HG03064 (cell line): ENCODE measurements around the gene ABLIM2.

Source experiments
- ATAC-seq: cut with Tn5 transposase; IDR thresholded peaks from one replicate; pipeline ENCODE4 v1.9.1; 2021; ENCODE audit warnings: low read depth; ENCODE audit not compliant: unreplicated experiment

Gene ABLIM2

DNA sequence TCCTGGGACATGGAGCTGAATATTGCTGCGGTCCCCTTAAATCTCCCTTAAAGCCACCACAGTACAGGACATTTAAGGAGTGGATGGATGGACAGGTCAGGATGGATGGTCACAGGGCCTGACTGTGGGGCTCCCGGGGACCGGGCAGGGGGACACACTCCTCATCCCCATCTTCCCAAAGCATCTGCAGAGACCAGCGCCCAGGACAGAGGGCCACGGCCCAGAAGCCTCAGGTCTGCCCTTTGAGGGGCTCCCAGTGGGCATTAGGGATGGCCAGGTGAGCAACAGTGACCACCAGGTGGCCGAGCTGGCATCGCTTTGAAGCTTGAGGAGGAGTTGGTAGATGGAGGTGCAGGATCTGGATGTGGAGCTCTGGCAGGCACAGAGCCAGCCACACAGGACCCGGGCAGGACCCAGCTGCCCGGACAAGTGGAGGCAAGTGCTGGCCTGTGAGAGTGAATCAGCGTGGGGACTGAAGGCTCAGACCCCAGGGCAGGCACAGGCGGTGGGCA, 51.4 kb downstream of the ABLIM2 start:
- no peak for ATAC-seq

DNA sequence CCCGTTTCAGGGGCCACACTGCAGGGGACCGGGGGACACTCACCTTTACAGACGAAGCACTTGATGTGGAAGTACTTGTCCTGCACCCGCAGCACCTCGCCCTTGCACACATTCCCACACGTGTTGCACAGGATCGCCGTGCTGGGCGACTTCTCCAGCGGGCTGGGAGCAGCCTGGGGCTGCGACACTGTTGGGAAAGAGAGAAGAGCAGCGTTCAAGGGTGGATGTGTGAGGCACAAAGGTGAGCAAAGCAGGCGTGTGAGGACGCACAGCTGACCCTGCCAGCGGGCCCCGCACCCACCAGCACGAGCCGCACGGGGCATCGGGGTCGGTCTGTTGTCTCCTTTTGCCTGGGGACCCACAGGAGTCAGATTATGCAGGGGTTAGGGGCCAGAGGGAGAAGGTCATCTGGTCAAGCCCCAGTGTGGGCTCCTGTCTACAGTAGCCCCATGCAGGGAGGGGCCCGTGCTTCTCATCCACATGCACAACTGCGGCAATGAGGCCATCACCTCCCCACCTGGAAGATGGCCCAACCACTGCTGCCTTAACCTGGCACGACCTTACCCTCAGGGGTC, 52.1 kb downstream of the ABLIM2 start:
- no peak for ATAC-seq

DNA sequence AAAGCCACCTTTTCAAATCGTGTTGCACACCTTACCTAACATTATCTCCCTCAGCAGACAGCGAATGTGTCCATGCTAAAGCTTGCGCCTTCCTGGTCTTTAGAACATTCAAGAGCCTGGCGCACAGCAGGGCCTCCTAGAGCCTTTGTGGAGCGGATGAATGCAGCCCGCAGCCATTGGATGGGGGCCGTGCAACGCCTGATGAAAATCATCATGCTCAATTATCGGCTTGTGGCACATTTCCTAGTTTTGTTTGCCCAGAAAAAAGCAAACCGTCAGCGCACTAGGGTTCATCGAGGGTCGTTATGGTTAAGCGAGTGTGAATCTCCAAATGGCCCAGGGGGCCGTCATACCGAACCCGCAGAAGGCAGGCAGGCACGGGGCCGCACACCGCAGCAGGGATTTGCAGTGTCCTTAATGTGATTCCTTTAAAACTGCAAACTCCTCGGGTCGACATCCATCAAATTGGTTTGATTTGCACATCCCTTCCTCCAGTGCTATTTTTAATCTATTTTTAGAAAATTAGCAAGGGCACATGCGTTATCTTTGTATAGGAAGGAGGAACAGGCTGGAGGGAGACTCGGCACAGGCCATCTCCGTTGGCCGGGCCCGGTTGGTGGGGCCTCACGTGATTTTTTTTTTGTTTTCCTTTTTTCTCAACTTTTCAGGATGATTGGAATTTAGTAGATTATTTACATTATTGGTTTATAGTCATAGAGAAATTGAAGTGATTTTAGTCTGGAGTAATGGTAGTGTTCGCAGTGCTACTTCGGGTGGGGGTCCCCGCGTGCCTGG, 53.1 kb downstream of the ABLIM2 start:
- ATAC-seq: no peak

DNA sequence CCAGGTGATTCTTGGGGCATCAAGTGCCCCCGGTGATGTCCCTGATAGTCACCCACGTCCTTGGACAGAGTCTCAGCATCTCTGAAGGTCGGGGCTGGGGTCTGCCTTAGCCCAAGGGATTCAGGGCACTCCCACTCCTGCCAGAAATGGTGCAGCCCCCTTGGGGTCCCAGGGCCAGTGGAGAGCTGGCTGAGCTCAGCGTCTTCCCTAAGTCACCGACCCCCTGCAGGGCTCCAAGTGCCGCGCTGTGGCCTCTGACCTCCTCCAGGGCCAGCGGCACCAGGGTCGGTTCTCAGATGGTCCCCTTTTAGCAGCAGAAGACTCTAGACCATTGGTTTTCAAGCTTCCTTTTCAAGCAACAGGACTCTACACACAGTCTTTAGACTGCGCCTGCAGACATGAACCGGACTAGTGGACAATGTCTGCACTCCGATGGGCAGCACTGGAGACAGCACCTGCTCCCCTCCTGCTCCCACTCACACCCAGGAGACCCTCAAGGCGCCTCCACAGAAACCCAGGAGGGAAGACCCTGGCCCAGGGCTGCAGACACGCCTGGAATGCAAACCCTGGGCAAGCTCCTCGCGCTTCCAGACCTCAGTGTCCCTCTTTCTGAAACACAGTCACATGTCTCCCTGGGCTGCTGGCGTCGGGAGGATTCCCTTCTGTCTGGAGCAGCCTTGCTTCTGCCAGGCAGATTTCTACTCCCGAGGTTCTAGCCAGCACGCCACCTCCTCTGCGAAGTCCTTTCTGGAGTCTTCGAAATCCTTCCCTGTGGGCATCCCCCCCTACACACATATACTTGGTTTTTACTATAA, 53.9 kb downstream of the ABLIM2 start:
- ATAC-seq: no peak

DNA sequence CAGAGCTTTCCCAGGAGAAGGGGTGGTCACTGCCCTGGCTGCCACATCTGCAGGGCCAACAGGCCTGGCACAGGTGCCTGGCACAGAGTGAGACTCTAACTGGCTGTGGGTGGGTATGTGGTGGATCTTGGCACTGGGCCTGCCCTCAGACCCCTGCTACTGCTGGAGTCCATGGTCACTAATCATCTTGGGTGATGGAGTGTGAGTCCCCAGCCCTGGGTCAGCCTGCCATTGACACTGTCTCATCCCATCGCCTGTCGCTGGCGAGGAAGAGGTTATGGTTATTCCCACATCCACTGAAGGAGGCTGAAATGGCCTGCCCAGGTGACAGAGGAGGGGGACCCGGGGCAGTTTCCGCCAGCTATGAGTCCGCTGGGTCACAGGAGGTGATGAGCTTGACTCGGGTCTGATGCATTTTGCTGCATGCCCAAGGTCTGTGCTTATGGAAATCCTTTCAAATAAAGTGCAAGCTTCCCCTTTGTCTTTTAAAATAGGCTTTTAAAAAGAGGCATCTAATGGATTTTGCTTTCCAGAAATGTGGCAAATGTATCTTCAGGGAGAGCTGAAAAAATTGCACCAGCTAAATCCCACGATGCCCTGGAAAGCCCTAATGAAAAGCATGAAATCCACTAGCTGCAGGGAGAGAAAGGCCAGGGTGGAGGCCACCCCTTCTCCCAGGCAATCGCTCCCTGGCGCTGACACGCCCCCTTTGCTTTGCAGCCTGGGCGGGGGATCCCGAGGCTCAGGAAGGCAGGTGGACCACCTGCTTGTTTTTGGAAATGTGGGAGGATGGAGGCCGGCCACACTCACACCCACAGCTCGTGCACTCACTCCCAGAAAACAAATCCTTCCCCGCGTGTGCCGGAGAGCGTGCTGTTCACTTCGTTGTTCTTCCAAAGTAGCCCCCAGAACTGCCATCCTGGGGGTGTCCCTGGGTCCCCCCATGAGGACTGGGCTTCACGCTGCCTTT, 54.9 kb downstream of the ABLIM2 start:
- ATAC-seq: no peak

DNA sequence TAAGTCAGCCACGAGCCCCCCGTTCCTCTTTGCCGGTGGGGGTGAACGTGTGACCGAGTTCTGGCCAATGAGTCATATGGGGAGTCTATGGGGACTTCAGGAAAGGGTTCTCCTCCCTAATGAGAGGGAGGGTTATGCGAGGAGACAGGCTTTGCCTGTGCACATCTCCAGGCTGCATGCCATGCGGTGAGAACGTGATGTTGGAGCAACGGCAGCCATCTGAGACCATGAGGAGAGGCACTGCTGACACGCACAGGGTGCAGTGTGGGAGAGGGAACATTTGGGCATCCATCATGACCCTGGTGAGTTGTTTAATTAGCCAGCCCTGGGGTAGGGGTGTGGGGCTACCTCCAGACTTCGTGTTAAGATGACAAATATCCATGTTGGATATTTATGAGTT, 55.8 kb downstream of the ABLIM2 start:
- ATAC-seq: no peak

DNA sequence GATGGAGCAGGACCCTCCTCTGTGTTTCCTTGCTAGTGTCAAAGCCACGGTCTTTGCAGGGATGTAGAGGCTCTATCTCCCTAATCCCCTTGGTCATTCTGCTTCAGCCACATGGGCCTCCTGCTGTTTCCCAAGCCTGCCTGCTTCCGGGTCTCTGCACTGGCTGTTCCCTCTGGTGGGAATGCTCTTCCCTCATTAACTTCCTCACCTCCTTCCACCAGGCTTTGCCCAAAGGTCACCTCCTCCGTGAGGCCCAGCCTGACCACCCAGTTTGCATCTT, 56.6 kb downstream of the ABLIM2 start:
- no peak for ATAC-seq

DNA sequence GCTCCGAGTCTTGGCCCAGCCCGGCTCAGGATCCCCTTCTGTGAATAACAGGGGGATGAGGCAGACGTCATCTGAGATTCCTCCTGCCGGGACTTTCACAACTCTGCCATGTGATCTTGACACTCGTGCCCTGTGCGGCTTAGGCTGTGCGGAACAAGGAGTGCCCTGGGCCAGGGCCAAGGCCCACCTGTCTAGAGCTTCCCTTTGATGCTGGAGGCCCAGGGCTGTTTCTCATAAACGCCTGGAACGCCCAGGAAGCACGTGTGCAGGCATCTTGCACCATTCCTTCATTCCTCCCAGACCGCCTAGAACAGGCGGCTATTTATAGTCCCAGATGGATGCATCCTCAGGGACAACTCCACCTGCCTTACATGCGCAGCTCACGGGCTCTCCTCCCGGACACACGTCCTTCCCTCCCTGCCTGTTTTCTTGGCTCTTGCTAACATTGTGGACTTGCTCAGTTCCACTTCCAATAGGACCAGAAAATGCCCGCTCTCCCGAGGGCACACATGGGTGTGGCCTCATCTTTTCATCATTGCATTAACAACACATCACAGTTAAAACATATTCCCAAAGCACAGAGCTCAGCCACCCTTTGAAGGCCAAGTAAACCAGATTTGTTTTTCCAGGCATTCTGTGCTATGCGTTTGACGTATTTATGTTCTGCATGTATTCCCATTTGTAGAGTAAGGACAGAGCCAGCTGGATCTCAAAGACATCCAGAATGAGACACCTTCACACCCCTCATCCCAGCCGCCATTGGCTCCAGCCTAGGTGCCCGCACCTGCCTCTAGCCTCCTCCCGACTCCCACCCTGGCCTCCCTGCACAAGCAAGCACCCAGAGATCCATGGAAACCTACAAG, 57.2 kb downstream of the ABLIM2 start:
- ATAC-seq: no peak

DNA sequence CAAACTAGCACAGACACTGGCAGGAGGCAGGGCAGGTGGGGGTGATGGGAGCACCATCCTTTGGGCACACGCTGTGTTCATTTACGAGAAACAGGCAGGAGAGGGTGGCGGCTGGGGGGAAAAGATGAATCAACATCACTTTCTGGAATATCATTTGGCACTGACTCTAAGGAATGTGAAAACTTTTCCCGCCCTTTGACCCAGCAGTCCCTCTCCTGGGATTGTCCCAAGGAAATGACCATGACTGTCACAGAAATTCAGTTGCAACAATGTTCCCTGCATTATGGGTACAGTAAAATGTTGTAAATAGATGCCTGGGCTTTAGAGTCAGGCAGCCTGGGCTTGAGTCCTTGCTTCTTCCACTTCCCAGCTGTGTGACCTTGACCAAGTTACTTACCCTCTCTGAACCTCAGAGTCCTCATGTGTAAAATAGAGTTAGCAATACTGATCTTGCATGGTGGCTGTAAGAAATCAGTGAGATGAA, 58.6 kb downstream of the ABLIM2 start:
- no peak for ATAC-seq

DNA sequence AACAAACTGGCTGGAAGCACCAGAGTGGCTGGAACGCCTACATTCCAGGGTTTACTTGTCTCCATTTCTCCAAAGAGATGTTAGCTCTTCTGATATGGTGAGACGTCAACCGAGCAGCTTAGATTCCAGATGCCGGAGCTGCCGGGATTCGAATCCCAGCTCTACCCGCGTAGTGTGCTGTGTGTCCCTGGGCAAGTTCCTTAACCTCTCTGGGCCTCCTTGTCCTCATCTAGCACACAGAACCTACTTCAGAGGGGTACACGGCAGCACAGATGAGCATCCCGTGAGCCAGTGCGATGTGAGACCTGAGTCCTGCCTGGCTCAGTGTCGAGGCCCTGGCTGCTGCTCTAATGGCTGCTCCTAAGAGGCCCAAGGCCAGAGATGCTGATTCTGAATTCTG, 60.1 kb downstream of the ABLIM2 start:
- no peak for ATAC-seq

DNA sequence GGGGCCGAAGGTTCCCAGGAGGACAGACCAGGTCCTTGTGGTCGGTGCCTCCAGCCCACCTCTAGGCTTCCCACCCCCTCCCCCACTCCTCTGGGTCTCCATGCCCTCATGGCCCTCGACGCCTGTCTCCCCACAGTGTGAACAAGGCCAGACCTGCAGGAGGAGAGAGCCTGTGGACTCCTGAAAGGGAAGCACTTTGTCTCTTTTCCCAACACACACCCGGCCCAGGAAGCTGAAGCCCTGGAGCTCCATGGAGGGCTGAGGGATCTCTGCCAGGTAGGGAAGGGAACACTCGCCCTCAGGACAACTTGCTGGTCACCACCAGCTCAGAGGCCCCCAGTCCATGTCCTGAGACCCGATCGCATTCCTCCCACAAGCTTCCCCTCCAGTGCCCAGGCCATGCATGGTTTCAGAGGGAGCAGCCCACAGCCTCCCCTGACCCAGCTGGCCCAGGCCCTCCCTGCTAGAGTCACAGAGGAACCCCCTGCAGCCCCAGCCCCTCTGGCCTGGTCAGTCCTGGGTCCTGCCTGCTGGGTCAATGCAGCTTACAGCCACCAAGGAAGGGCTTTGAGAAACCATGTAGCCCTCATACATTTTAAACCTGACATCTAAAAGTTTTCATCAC, 60.8 kb downstream of the ABLIM2 start:
- ATAC-seq: no peak

DNA sequence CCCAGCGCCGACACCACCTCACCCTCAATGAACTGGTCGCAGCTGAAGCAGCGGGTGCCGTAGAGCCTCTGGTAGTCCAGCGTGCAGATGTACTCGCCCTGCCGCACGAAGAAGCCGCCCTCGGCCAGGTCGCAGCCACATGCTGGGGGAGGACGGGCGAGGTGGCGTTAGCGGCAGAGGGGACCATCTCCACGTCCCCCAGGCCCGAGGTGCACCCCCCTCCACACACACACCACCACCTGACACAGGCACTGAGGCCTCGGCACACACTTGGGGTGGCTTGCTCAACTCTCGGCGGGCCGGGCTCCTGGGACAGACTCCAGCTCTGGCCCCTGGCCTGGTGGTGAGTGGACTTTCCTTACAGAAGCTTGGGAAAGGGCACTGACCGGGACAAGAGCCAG, 61.5 kb downstream of the ABLIM2 start:
- no peak for ATAC-seq

DNA sequence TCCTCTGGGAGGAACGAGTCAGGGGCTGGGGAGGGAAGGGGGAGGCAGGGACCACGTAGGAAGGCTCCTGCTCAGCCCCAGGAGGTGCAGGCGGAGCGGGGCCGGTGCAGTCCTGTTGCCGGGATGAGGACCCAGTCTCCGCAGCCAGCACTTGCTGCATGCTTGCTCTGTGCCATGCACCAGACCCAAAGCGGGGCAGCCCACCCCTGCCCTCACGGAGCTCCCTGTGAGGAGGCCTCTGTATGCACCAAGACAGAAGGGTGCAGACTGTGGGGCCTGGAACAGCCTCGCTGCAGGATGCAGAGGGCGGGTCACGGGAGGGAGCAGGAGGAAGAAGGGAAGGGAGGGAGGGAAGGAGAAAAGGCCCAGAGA, 61.9 kb downstream of the ABLIM2 start:
- ATAC-seq: no peak

DNA sequence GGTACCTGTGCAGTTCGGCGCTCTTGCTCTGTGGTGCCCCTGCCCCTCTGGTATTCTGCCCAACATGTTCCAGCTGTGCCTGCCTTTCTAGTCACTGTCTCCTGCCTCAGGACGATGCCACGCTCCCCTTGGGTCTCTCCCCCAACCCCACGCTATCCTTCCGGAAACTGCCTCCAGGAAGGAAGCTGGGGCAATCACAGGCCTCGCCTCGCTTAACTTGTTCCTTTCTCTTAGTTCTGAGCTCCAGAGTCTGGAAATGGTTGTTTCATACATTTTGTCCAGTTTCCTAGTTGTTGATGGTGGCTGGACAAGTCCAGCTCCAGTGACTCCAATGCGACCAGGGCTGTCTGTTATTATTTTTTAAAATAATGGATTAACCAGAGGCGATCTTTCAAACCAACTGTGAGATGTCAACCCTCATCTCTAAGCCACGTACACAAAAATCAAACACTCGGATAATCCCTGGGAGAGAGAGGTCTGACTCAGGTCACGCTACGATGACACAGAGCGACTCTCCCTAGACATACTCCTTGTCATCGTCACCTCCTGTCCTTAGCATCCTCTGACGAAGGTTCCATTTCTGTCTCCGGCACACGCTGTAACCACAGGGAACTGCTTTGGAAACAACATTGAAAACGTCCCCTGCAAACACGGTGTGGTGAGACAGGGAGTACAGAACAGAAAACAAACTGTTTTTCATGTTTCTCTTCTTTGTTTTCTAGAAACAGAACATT, 62.5 kb downstream of the ABLIM2 start:
- ATAC-seq: no peak

DNA sequence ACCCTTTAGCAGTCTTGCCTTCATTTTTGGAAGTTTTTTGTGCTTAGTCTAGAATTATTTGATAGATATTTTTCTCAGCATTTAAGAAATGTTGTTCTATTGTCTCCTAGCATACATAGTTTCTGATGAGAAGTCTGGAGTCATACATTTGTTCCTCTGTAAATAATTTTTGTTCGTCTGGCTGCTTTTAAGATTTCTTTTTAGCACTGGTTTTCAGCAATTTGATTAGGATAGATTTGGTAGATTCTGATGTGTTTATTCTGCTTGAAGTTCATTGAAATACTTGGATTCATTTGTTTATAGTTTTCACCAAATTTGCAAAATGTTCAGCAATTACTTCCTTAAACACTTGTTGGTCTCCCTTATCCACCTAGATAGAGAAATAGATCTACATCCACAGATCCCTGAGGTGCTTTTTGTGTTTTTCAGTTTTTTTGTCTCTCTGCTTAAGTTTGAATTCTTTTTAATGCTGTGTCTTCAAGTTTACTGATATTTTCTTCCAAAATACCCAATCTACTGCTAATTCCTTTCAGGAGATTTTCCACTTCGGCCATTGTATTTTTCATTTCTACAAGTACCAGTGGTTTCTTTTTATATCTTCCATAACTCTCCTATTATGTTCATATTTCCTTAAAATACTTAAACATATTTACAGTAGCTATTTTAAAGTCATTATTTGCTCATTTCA, 64.9 kb downstream of the ABLIM2 start:
- ATAC-seq: no peak

DNA sequence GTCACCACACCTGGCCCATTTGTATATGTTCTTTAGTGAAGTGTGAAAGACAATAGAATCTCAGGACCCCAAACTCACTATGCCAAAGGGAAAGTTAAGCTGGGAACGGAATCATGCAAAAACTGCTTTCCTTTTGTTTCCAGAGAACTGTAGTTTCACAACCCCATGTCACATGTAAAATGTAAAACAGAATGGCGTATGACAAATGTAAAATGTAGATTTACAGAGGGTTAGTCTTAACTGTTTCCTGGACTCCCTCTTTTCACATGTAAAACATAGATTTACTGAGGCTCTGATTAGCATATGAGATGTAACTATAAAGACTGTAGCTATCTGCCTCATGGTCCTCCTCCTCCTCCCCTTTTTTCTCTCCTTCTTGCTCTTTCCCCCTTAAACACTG, 66.3 kb downstream of the ABLIM2 start:
- ATAC-seq: no peak

DNA sequence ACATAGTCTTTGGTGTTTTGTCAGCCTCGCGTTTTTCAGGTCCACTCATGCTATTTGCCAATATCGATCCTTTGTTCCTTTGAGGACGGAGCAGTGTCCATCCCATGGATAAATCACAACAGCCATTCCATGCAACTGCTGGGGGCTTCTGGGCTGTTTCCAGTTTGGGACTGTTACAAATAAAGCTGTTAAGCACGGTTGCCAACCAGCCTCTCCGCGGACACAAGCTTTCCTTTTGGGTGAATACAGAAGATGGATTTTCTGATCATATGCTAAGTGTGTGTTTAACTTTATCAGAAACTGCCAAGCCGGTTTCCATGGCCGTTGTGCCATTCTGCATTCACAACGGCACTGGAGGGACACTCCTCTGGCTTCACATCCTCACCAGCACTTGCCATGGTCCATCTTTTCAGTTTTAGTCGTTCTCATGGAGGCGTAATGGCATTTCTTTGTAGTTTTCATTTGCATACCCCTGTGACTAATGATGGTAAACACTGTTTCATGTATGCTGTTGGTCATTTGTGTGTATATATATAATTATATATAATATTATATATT, 67.8 kb downstream of the ABLIM2 start:
- ATAC-seq: no peak

DNA sequence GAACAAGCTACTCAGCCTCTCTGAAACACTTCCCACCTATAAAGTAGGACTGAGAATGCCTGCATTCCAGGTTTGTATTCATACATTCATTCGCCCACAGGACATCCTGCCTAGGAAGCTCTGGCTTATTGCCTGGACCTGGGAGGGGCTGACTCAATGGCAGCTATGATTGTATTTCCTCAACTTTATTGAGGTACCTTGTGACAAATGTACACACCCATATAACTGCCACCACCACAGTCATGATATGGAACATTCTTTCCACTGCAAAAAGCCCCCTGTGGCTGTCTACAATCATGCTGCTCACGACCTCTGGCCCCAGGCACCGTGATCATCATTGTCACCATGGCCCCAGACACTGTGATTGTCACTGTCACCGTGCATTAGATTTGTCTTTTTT, 68.3 kb downstream of the ABLIM2 start:
- no peak for ATAC-seq
